ENCODE data around the gene WDHD1. TPM values are rescaled to one million over a fixed set of nuclear protein-coding genes. Genes with fewer than 3 reads are reported as not detected.

Gene WDHD1, protein sequence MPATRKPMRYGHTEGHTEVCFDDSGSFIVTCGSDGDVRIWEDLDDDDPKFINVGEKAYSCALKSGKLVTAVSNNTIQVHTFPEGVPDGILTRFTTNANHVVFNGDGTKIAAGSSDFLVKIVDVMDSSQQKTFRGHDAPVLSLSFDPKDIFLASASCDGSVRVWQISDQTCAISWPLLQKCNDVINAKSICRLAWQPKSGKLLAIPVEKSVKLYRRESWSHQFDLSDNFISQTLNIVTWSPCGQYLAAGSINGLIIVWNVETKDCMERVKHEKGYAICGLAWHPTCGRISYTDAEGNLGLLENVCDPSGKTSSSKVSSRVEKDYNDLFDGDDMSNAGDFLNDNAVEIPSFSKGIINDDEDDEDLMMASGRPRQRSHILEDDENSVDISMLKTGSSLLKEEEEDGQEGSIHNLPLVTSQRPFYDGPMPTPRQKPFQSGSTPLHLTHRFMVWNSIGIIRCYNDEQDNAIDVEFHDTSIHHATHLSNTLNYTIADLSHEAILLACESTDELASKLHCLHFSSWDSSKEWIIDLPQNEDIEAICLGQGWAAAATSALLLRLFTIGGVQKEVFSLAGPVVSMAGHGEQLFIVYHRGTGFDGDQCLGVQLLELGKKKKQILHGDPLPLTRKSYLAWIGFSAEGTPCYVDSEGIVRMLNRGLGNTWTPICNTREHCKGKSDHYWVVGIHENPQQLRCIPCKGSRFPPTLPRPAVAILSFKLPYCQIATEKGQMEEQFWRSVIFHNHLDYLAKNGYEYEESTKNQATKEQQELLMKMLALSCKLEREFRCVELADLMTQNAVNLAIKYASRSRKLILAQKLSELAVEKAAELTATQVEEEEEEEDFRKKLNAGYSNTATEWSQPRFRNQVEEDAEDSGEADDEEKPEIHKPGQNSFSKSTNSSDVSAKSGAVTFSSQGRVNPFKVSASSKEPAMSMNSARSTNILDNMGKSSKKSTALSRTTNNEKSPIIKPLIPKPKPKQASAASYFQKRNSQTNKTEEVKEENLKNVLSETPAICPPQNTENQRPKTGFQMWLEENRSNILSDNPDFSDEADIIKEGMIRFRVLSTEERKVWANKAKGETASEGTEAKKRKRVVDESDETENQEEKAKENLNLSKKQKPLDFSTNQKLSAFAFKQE
- polyA plus RNA-seq (4.8 to 13.0 TPM (median 7.4 TPM) in 3 replicates), polyA minus RNA-seq (3.4 to 18.2 TPM (median 6.3 TPM) in 3 replicates)
- polyA plus RNA-seq (2011; ENCODE audit: low read depth): 8.1 TPM
- 2.9 and 5.6 TPM in 2 replicates for polyA plus RNA-seq (2011; cell fraction: cytosol; rRNA removed)
- 4.9 and 6.5 TPM in 2 replicates for polyA plus RNA-seq (2011; cell fraction: nucleus; rRNA removed)
- polyA plus RNA-seq (2012; ENCODE audit: low replicate concordance): 2.1 and 7.5 TPM in 2 replicates
- 2.9 TPM for polyA minus RNA-seq (2011; cell fraction: cytosol; rRNA and poly(A)+ RNA removed)
- 3.7 and 11.9 TPM in 2 replicates for polyA minus RNA-seq (2011; cell fraction: nucleus; rRNA and poly(A)+ RNA removed)

- TF ChIP-seq EZH2 (IDR thresholded peaks at IDR 0.05; ENCODE audit: low read length): no peak
- TF ChIP-seq CTCF (optimal IDR thresholded peaks at IDR 0.05 in 1 of 3, IDR thresholded peaks at IDR 0.05 in 1 of 3, conservative IDR thresholded peaks at IDR 0.05 in 1 of 3; ENCODE audit: extremely low read depth in 1 of 3, insufficient read depth in 2 of 3, low read length in 3 of 3): peak in 1 of 3 experiments; percentile 26
- H3K79me2 ChIP-seq (ENCODE audit: control insufficient read depth, insufficient read depth, low read length): peaks cover 74% of the 10 kb centered on the region
- peaks cover 19% of the 10 kb centered on the region for H3K4me1 ChIP-seq (ENCODE audit: control insufficient read depth, extremely low read depth, insufficient read depth, low read length)
- no peaks in the 10 kb centered on the region for H3K27me3 ChIP-seq (ENCODE audit: control insufficient read depth, extremely low read depth, insufficient read depth, low read length)
- no peaks in the 10 kb centered on the region for H3K9me3 ChIP-seq (ENCODE audit: control insufficient read depth, low read depth, low read length)
- H3K9me1 ChIP-seq (ENCODE audit: control insufficient read depth, extremely low read depth, insufficient read depth, low read length): peaks cover 2% of the 10 kb centered on the region
- peak within 1 kb of the TSS; percentile 81 to 98 (median 86) for H3K4me3 ChIP-seq (ENCODE audit: control insufficient read depth in 2 of 3, extremely low read depth in 1 of 3, insufficient read depth in 2 of 3, low read depth in 1 of 3, low read length in 3 of 3)
- peak within 1 kb of the TSS; percentile 96 for H3K27ac ChIP-seq (ENCODE audit: control insufficient read depth, insufficient read depth, low read length)
- peak; percentile 63 for FAIRE-seq
- dilution Hi-C loops (cut with MboI; ENCODE audit: extremely low pct_ligation_motif_present, low sequenced_read_pairs): no loop called here
- peak within 1 kb of the TSS; percentile 97 for H3K4me2 ChIP-seq (ENCODE audit: control insufficient read depth, extremely low read depth, insufficient read depth, low read depth, low read length)
- H3K9ac ChIP-seq (ENCODE audit: control insufficient read depth, extremely low read depth, insufficient read depth, low read length): peak within 1 kb of the TSS; percentile 96
- H3K36me3 ChIP-seq (ENCODE audit: control insufficient read depth in 2 of 2, extremely low read depth in 1 of 2, insufficient read depth in 2 of 2, low read length in 2 of 2): no peaks in the 10 kb centered on the region
- H2AFZ ChIP-seq (ENCODE audit: control insufficient read depth, low read length): peak within 1 kb of the TSS; percentile 99
- DNase-seq (ENCODE audit: low read depth, low spot score): peak; percentile 63
- no peaks in the 10 kb centered on the region for H4K20me1 ChIP-seq (ENCODE audit: control insufficient read depth, extremely low read depth, insufficient read depth, low read length)
These were observed at the start of gene WDHD1, which contains the start of gene SOCS4 for GRCh38 chr14:55026793-55027561. WDHD1 (minus strand) TSS chr14:55027099; CDS start chr14:55026787, 312 bp downstream. SOCS4 (plus strand) TSS chr14:55027236; CDS start chr14:55043042, 15,806 bp downstream.
